HG02571 (cell line): Measurements from ENCODE around the gene ZSWIM3.

ENCODE experiments used
- ATAC-seq: cut with Tn5 transposase; IDR thresholded peaks from one replicate; pipeline ENCODE4 v1.9.1; 2021; ENCODE audit warnings: mild to moderate bottlenecking, moderate library complexity; ENCODE audit not compliant: unreplicated experiment

ZSWIM3 gene

DNA sequence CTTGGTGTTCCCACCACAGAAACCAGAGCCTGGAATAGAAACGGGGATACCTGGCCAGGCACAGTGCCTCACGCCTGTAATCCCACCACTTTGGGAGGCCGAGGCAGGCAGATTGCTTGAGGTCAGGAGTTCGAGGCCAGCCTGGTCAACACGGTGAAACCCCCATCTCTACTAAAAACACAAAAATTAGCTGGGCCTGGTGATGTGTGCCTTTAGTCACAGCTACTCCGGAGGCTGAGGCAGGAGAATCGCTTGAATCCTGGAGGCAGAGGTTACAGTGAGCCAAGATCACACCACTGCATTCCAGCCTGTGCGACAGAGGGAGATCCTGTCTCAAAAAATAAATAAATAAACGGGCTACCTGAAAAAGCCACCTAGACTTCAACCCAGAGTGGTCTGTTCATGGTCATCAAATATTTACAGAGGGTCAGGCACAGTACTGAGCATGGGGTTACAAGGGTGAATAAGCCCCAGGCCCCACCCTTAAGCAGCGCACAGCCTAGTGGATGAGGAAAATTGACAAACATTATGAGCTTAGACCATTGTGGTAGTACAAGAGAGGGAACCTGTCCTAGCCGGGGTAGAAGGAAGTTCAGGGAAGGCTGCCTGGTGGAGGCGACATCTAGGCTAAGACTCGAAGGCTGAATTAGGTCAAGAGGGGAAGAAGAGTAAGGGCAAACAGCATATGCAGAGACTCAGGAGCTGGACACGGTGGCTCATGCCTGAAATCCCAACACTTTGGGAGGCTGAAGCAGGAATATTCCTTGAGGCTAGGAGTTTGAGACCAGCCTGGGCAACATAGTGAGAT, 69.9 kb downstream of the ZSWIM3 start:
- ATAC-seq, result no peak
